Endothelial cell of umbilical vein (primary cell): ENCODE measurements around the gene PCSK9. TPM values are rescaled to one million over a fixed set of nuclear protein-coding genes. Genes with fewer than 3 reads are reported as not detected.

Experiments used
- BruUV-seq: library from RNA; stranded (reverse); fragments of 400-500 nt; replicated peaks from 2 replicates; lab custom pipeline; 2021; lab: Mats Ljungman, UMichigan
- CTCF ChIA-PET: fragments of 300-600, 350-600 bp; sonication (Branson Sonifier 250); formaldehyde crosslinking; loops from one replicate; lab custom pipeline; 2021; ENCODE audit warnings: antibody characterized with exemption, inconsistent platforms; lab: Charles Lee
- POLR2A ChIA-PET: fragments of 300-600, 350-600 bp; sonication (Branson Sonifier 250); formaldehyde crosslinking; loops from one replicate; lab custom pipeline; 2021; ENCODE audit warnings: antibody characterized with exemption, inconsistent platforms; lab: Charles Lee
- DNase-seq: peaks from one replicate; pipeline ENCODE4 v3.0.0-alpha.2; 2011; ENCODE audit warnings: low read depth, low spot score
- FAIRE-seq: peaks from 2 replicates; lab custom pipeline; 2011; peaks lifted over from hg19 to GRCh38; lab: Jason Lieb, UNC
- H2AFZ ChIP-seq: 2 replicates; pipeline ENCODE4 v1.6.0; 2012; ENCODE audit warnings: low read depth, low read length, control low read depth, inconsistent platforms
- H3K27ac ChIP-seq: 2 replicates; pipeline ENCODE4 v1.5.1; 2011; ENCODE audit warnings: low read depth, mild to moderate bottlenecking, control low read depth, low read length, moderate library complexity; ENCODE audit not compliant: insufficient read depth
- H3K27me3 ChIP-seq, 2 experiments: 2 replicates each; pipeline versions ENCODE4 v1.6.0 to v1.6.1; 2011; ENCODE audit warnings: low read length in 2 of 2, mixed read lengths in 1 of 2; ENCODE audit not compliant: control insufficient read depth in 2 of 2, insufficient read depth in 2 of 2
- H3K36me3 ChIP-seq, 2 experiments: 2 replicates in 1 of 2; 3 replicates in 1 of 2; pipeline ENCODE4 v1.5.1; 2011; ENCODE audit warnings: low read length in 2 of 2, mild to moderate bottlenecking in 1 of 2, moderate library complexity in 1 of 2; ENCODE audit not compliant: control insufficient read depth in 2 of 2, insufficient read depth in 2 of 2; ENCODE audit errors: extremely low read depth in 1 of 2
- H3K4me1 ChIP-seq: 3 replicates; pipeline ENCODE4 v1.5.1; 2011; ENCODE audit warnings: mild to moderate bottlenecking, low read length; ENCODE audit not compliant: control insufficient read depth, insufficient read depth; ENCODE audit errors: extremely low read depth
- H3K4me2 ChIP-seq: 2 replicates; pipeline ENCODE4 v1.6.1; 2011; ENCODE audit warnings: low read length, control low read depth, mixed read lengths; ENCODE audit not compliant: insufficient read depth
- H3K4me3 ChIP-seq, 3 experiments: fragments of 200-600 bp in 1 of 3; sonication (generic), shearing (Covaris generic) in 1 of 3; replicated peaks in 1 of 3; 2 replicates each; pipeline ENCODE4 v1.5.1; 2011 to 2016; ENCODE audit warnings: control low read depth in 3 of 3, low read length in 3 of 3, mild to moderate bottlenecking in 2 of 3, inconsistent platforms in 1 of 3, low read depth in 1 of 3, moderate library complexity in 1 of 3; ENCODE audit not compliant: insufficient read depth in 1 of 3
- H3K79me2 ChIP-seq: 2 replicates; pipeline ENCODE4 v1.6.0; 2012; ENCODE audit warnings: low read length, inconsistent platforms; ENCODE audit not compliant: control insufficient read depth, insufficient read depth
- H3K9ac ChIP-seq: replicated peaks from 2 replicates; pipeline ENCODE3; 2011; ENCODE audit warnings: low read length, control low read depth; ENCODE audit not compliant: insufficient read depth; ENCODE audit errors: extremely low read depth
- H3K9me1 ChIP-seq: replicated peaks from 3 replicates; pipeline ENCODE4 v1.6.0; 2011; ENCODE audit warnings: mild to moderate bottlenecking, low read length; ENCODE audit not compliant: control insufficient read depth, insufficient read depth; ENCODE audit errors: extremely low read depth
- H3K9me3 ChIP-seq: replicated peaks from 2 replicates; pipeline ENCODE4 v1.5.1; 2012; ENCODE audit warnings: low read length, inconsistent platforms; ENCODE audit not compliant: control insufficient read depth, insufficient read depth
- H4K20me1 ChIP-seq: replicated peaks from 2 replicates; pipeline ENCODE3; 2011; ENCODE audit warnings: mild to moderate bottlenecking, low read length; ENCODE audit not compliant: control insufficient read depth, insufficient read depth; ENCODE audit errors: extremely low read depth
- EZH2 ChIP-seq: IDR thresholded peaks from 2 replicates; pipeline ENCODE4 v1.6.1; 2012; ENCODE audit warnings: borderline replicate concordance, low read depth, mild to moderate bottlenecking, moderate library complexity, low read length, inconsistent platforms; ENCODE audit not compliant: severe bottlenecking
- FOS ChIP-seq: IDR thresholded peaks from 2 replicates; pipeline ENCODE4 v1.6.1; 2011; ENCODE audit warnings: mild to moderate bottlenecking, low read length, moderate library complexity, borderline replicate concordance; ENCODE audit not compliant: insufficient read depth
- GATA2 ChIP-seq: IDR thresholded peaks from 2 replicates; pipeline ENCODE4 v1.7.0; 2011; ENCODE audit warnings: low read depth, mild to moderate bottlenecking, moderate library complexity, mixed read lengths, low read length; ENCODE audit not compliant: insufficient read length, insufficient read depth
- JUN ChIP-seq: IDR thresholded peaks from 2 replicates; pipeline ENCODE4 v1.6.1; 2011; ENCODE audit warnings: borderline replicate concordance, low read depth; ENCODE audit not compliant: insufficient read length, insufficient read depth
- MYC ChIP-seq: IDR thresholded peaks from one replicate; pipeline ENCODE4 v1.6.1; 2011; ENCODE audit warnings: mild to moderate bottlenecking, low read depth, low read length
- POLR2A ChIP-seq: IDR thresholded peaks from 2 replicates; pipeline ENCODE4 v1.6.1; 2012; ENCODE audit warnings: low read depth, mild to moderate bottlenecking, control low read depth, low read length
- POLR2AphosphoS5 ChIP-seq: IDR thresholded peaks from 2 replicates; pipeline ENCODE4 v1.6.1; 2012; ENCODE audit warnings: low read depth, mild to moderate bottlenecking, control low read depth, low read length, moderate library complexity; ENCODE audit not compliant: insufficient read depth
- dilution Hi-C: fragments of 300-500 bp; cut with MboI; formaldehyde crosslinking; loops from one replicate; pipeline ENCODE4 v1.15.0; 2019; ENCODE audit warnings: low sequenced_read_pairs; ENCODE audit not compliant: extremely low pct_ligation_motif_present
- intact Hi-C: fragments of 100-400 bp; cut with micrococcal nuclease; formaldehyde crosslinking; loops from one replicate; pipeline ENCODE4 v1.10.0; 2022
- polyA plus RNA-seq, 4 experiments: library from polyadenylated mRNA; depleted of rRNA in 3 of 4; stranded (reverse) in 3 of 4; unstranded in 1 of 4; fragments of >200 nt; gene quantifications; 2 replicates each; pipeline versions ENCODE4 v1.2.1 to v1.2.3, GENCODE V29; 2011 to 2012; ENCODE audit warnings: missing spikeins in 1 of 4
- total RNA-seq: library from RNA; stranded (reverse); gene quantifications from 2 replicates; pipeline ENCODE4 v1.2.3, GENCODE V29; 2021
- TF ChIP-seq, protein P1 (sequence below): IDR thresholded peaks from 2 replicates; pipeline ENCODE4 v1.6.1; 2011; ENCODE audit not compliant: insufficient read depth, insufficient read length
- TF ChIP-seq, protein P2 (sequence below), 2 donors: IDR thresholded peaks; 1 replicate in 1 of 2; 2 replicates in 1 of 2; pipeline ENCODE4 v1.5.1; 2011; ENCODE audit warnings: low read length in 2 of 2, mild to moderate bottlenecking in 2 of 2, moderate library complexity in 2 of 2, control low read depth in 1 of 2, inconsistent platforms in 1 of 2, low read depth in 1 of 2; ENCODE audit not compliant: insufficient read depth in 1 of 2; ENCODE audit errors: extremely low read depth in 1 of 2

PCSK9 gene
- total and polyA plus RNA-seq, 2 donors (not counting 3 experiments of a cell fraction or from before 2014, with no cell fraction given): 0.17 to 0.35 TPM

DNA sequence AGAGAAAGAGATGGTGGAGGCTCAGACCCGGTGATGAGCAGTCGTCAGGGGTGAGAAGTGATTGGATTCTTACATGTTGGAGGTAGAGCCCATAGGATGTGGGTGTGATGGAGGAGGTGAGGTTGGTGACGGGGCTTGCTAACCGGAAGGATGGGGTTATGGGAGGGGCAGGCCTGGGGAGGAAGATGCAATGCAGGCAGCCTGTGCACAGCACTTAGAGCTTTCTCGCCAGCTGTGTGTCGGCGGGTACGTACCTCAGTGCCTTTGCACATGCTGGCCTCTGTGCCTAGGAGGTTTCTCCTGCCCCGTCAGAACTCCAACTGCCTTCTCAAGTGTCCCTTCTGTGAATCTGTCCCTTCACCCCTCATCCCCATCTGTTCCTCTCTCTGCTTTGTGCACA is 43.5 kb upstream of the PCSK9 start:
- dilution Hi-C loops (no loop called here), intact Hi-C loops (loop anchor here (1.0 to 2.0 kb wide), 4 partner anchors 26 to 323 kb away; no protein-coding TSS in a partner anchor)
- Histone ChIP-seq H3K9me3 (no peaks in the 10 kb centered on the region), H3K27me3 (peaks cover 12 to 14% of the 10 kb centered on the region in 2 experiments), H3K4me2 (no peak overlapping the region), H3K9me1 (no peaks in the 10 kb centered on the region), H3K4me1 (peaks cover 3% of the 10 kb centered on the region), H4K20me1 (no peaks in the 10 kb centered on the region), H3K4me3 (no peak overlapping the region), H2AFZ (peak overlapping the region; percentile 23), H3K27ac (no peak overlapping the region), H3K79me2 (no peaks in the 10 kb centered on the region), H3K36me3 (no peaks in the 10 kb centered on the region), H3K9ac (no peak overlapping the region)
- POLR2A ChIA-PET: no interaction called here
- FAIRE-seq: no peak
- TF ChIP-seq, protein P1, sequence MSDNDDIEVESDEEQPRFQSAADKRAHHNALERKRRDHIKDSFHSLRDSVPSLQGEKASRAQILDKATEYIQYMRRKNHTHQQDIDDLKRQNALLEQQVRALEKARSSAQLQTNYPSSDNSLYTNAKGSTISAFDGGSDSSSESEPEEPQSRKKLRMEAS: no peak
- TF ChIP-seq, protein P2, sequence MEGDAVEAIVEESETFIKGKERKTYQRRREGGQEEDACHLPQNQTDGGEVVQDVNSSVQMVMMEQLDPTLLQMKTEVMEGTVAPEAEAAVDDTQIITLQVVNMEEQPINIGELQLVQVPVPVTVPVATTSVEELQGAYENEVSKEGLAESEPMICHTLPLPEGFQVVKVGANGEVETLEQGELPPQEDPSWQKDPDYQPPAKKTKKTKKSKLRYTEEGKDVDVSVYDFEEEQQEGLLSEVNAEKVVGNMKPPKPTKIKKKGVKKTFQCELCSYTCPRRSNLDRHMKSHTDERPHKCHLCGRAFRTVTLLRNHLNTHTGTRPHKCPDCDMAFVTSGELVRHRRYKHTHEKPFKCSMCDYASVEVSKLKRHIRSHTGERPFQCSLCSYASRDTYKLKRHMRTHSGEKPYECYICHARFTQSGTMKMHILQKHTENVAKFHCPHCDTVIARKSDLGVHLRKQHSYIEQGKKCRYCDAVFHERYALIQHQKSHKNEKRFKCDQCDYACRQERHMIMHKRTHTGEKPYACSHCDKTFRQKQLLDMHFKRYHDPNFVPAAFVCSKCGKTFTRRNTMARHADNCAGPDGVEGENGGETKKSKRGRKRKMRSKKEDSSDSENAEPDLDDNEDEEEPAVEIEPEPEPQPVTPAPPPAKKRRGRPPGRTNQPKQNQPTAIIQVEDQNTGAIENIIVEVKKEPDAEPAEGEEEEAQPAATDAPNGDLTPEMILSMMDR (IDR thresholded peaks at IDR 0.05; ENCODE audit: extremely low read depth in 1 of 2, insufficient read depth in 1 of 2, low read depth in 1 of 2, low read length in 2 of 2): no peak
- TF ChIP-seq EZH2 (no peak), FOS (no peak), MYC (no peak), POLR2A (no peak), JUN (no peak), GATA2 (no peak), POLR2AphosphoS5 (no peak)
- DNase-seq: no peak
- CTCF ChIA-PET: interaction anchor here (0.7 to 25.0 kb wide), 16 partner anchors 9 to 111 kb away, joined by 3 to 918 read pairs (median 6); no protein-coding TSS in a partner anchor
- no TSS peak for BruUV-seq
